Measurements from ENCODE around the gene OR8A1.

DNA sequence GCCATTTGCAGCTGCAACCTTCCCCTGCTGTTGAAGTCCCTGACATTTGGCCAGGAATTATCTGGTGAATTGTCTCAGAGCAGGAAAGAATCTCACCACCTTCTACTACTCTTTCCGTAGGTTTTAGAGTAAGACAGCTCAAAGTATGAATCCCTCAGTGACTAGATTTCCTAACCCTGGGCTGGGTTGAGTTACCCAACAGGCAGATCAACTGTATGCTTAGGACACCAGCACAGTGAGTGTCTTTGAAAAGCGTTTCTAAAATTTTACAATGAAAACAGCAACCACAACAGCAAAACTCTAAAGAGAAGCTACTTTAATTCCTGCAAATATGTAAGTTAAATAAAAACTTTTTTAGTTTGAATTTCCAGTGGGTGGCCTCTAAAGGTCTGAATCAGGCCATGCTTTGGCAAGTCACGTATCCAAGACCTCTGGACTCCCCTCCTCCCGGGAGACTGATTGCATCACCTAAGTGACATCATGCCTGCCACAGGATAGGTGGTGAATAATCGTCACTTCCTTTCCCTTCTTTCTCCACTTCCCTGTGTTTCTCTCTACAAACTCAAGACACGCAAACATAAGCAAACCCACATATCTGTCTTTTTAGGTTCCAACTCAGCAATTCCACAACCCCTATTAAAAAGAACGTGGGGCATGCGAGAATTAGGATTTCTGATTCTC lies 34.1 kb upstream of the OR8A1 start:
- TF ChIP-seq, protein P1, sequence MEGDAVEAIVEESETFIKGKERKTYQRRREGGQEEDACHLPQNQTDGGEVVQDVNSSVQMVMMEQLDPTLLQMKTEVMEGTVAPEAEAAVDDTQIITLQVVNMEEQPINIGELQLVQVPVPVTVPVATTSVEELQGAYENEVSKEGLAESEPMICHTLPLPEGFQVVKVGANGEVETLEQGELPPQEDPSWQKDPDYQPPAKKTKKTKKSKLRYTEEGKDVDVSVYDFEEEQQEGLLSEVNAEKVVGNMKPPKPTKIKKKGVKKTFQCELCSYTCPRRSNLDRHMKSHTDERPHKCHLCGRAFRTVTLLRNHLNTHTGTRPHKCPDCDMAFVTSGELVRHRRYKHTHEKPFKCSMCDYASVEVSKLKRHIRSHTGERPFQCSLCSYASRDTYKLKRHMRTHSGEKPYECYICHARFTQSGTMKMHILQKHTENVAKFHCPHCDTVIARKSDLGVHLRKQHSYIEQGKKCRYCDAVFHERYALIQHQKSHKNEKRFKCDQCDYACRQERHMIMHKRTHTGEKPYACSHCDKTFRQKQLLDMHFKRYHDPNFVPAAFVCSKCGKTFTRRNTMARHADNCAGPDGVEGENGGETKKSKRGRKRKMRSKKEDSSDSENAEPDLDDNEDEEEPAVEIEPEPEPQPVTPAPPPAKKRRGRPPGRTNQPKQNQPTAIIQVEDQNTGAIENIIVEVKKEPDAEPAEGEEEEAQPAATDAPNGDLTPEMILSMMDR (IDR thresholded peaks at IDR 0.05; ENCODE audit: insufficient read depth, low read depth, low read length) = no peak
- TF ChIP-seq EZH2 (IDR thresholded peaks at IDR 0.05; ENCODE audit: insufficient read depth, low read length) = no peak

Measured in astrocyte (in vitro differentiated cells and primary cell).